BE2C (cell line): ENCODE measurements around the gene CTH.
"Not testable (repeated sequence)": the region's sequence is repeated elsewhere in the genome, so short reads cannot be mapped to it uniquely, and the experiment has no call there.

Experiments
- DNase-seq: peaks from one replicate; pipeline ENCODE4 v3.0.0-alpha.2; 2020
- H3K27me3 ChIP-seq: fragments of 250-450 bp; sonication (Bioruptor Pico); 2 replicates; pipeline ENCODE4 v1.5.1; 2020; ENCODE audit warnings: mild to moderate bottlenecking
- H3K36me3 ChIP-seq: fragments of 250-450 bp; sonication (Bioruptor Pico); 2 replicates; pipeline ENCODE4 v1.5.1; 2020; ENCODE audit warnings: mild to moderate bottlenecking
- H3K4me1 ChIP-seq: fragments of 250-450 bp; sonication (Bioruptor Pico); 2 replicates; pipeline ENCODE4 v1.5.1; 2020
- H3K4me3 ChIP-seq: 2 replicates; pipeline ENCODE4 v1.5.1; 2011; ENCODE audit warnings: low read depth, low read length
- H3K9me3 ChIP-seq: fragments of 250-450 bp; sonication (Bioruptor Pico); 2 replicates; pipeline ENCODE4 v1.5.1; 2020
- TF ChIP-seq, protein P1 (sequence below): IDR thresholded peaks from 2 replicates; pipeline ENCODE4 v1.5.1; 2012; ENCODE audit warnings: mild to moderate bottlenecking, low read depth, low read length

Gene CTH

GRCh38 chr1:70441392-70442035 is 30.4 kb downstream of the CTH start:
- Histone ChIP-seq H3K4me1 (no peaks in the 10 kb centered on the region), H3K4me3 (no peak overlapping the region), H3K9me3 (no peaks in the 10 kb centered on the region), H3K27me3 (no peaks in the 10 kb centered on the region), H3K36me3 (no peaks in the 10 kb centered on the region)
- TF ChIP-seq, protein P1, sequence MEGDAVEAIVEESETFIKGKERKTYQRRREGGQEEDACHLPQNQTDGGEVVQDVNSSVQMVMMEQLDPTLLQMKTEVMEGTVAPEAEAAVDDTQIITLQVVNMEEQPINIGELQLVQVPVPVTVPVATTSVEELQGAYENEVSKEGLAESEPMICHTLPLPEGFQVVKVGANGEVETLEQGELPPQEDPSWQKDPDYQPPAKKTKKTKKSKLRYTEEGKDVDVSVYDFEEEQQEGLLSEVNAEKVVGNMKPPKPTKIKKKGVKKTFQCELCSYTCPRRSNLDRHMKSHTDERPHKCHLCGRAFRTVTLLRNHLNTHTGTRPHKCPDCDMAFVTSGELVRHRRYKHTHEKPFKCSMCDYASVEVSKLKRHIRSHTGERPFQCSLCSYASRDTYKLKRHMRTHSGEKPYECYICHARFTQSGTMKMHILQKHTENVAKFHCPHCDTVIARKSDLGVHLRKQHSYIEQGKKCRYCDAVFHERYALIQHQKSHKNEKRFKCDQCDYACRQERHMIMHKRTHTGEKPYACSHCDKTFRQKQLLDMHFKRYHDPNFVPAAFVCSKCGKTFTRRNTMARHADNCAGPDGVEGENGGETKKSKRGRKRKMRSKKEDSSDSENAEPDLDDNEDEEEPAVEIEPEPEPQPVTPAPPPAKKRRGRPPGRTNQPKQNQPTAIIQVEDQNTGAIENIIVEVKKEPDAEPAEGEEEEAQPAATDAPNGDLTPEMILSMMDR = no peak
- DNase-seq = no peak

GRCh38 chr1:70442490-70442889 is 31.4 kb downstream of the CTH start:
- no peaks in the 10 kb centered on the region for H3K36me3 ChIP-seq
- H3K27me3 ChIP-seq = no peaks in the 10 kb centered on the region
- TF ChIP-seq, protein P1 = no peak
- DNase-seq = no peak
- H3K4me1 ChIP-seq = no peaks in the 10 kb centered on the region
- H3K9me3 ChIP-seq = no peaks in the 10 kb centered on the region
- no peak overlapping the region for H3K4me3 ChIP-seq

- H3K4me1 ChIP-seq = no peaks in the 10 kb centered on the region
- DNase-seq = no peak
- no peaks in the 10 kb centered on the region for H3K27me3 ChIP-seq
- no peak overlapping the region for H3K4me3 ChIP-seq
- no peaks in the 10 kb centered on the region for H3K9me3 ChIP-seq
- TF ChIP-seq, protein P1 = no peak
- H3K36me3 ChIP-seq = no peaks in the 10 kb centered on the region
These were observed 32.7 kb downstream of the CTH start for GRCh38 chr1:70443739-70444138.

DNA sequence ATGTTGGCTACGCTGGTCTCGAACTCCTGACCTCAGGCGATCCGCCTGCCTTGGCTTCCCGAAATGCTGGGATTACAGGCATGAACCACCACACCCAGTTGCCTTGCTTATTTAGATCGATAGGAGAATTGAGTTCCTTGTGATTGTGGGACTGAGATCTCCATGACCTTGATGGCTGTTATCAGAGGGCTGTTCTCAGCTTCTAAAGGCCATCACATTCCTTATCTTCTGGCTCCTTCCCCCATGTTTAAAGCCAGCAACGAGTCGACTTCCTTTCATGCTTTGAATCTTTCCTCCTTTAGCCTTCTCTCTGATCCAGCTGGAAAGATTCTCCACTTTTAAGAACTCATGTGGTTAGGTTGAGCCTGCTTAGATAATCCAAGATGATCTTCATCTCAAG is 38.0 kb downstream of the CTH start:
- Histone ChIP-seq H3K27me3 (no peaks in the 10 kb centered on the region), H3K36me3 (no peaks in the 10 kb centered on the region), H3K4me3 (no peak overlapping the region), H3K9me3 (no peaks in the 10 kb centered on the region), H3K4me1 (no peaks in the 10 kb centered on the region)
- no peak for DNase-seq
- TF ChIP-seq, protein P1 = no peak

DNA sequence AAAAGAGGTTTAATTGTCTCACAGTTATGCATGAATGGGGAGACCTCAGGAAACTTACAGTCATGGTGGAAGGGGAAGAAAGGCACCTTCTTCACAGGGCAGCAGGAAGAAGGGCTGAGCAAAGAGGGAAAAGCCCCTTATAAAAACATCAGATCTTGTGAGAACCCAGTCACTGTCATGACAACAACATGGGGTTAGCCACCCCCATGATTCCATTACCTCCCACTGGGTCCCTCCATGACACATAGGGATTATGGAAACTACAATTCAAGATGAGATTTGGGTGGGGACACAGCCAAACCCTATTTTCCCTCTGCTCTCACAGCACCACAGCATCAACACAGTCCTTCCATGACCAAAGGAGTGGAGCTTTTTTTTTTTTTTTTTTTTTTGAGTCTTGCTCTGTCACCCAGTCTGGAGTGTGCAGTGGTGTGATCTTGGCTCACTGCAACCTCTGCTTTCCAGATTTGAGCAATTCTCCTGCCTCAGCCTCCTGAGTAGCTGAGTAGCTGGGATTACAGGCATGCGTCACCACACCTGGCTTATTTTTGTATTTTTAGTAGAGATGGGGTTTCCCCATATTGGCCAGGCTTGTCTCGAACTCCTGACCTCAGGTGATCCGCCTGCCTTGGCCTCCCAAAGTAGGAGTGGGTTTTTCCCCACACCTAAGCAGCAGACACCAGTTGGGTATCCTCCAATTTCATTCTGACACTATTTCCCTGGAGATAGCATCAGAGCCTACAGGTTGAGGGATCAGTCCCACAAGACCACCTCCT is 41.3 kb downstream of the CTH start:
- H3K4me1 ChIP-seq, H3K4me3 ChIP-seq, H3K36me3 ChIP-seq, H3K9me3 ChIP-seq, DNase-seq, H3K27me3 ChIP-seq: not testable (repeated sequence)

- H3K27me3 ChIP-seq = no peaks in the 10 kb centered on the region
- TF ChIP-seq, protein P1 = no peak
- no peak overlapping the region for H3K4me3 ChIP-seq
- no peak for DNase-seq
- H3K9me3 ChIP-seq = no peaks in the 10 kb centered on the region
- H3K36me3 ChIP-seq = no peaks in the 10 kb centered on the region
- H3K4me1 ChIP-seq = no peaks in the 10 kb centered on the region
These were observed 44.2 kb downstream of the CTH start for GRCh38 chr1:70455291-70455690.
